Measurements from ENCODE around the gene TENT4B. TPM values are rescaled to one million over a fixed set of nuclear protein-coding genes. Genes with fewer than 3 reads are reported as not detected.
A peak's percentile ranks its signal among the peaks of the same experiment; 100 is the strongest.

The TENT4B gene
- total RNA-seq, 1 donor from 2014 or later: 15.2 TPM

DNA sequence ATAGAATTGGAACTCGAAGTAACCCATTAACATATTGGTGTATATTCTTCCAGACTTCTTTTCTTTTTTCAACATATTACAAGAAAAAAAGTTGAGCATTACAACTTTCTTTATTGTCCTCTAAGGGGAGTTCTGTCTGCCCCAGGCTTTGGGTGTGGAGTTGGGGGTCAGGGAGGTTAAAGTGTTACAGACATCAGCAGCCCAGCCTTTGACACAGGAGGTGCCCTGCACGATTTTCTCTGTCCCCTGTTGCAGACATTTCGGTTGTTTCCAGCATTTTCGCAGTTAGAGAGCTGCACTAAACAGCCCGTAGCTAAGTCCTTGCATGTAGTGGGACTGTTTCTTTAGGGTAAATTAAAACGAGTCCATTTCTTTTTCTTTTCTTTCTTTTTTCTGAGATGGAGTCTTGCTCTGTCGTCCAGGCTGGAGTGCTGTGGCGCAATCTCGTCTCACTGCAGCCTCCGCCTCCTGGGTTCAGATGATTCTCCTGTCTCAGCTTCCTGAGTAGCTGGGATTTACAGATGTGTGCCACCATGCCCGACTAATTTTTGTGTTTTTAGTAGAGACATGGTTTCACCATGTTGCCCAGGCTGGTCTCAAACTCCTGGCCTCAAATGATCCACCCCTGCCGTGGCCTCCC, 99.9 kb downstream of the TENT4B start:
- Histone ChIP-seq H3K27ac (no peak overlapping the region), H4K20me1 (ENCODE audit: low read depth) (no peaks in the 10 kb centered on the region), H3K4me1 (peaks cover 18% of the 10 kb centered on the region), H3K9ac (no peak overlapping the region), H3K4me2 (no peak overlapping the region), H3K36me3 (no peaks in the 10 kb centered on the region), H3K4me3 (no peak overlapping the region), H2AFZ (replicated peaks) (no peak overlapping the region), H3K27me3 (no peaks in the 10 kb centered on the region), H3F3A (ENCODE audit: low read depth) (peaks cover 17% of the 10 kb centered on the region), H3K9me3 (ENCODE audit: low read depth) (no peaks in the 10 kb centered on the region), H3K79me2 (ENCODE audit: low read depth) (no peaks in the 10 kb centered on the region)
- H3K36me3 Mint-ChIP-seq: no peaks in the 10 kb centered on the region
- no peak for DNase-seq (ENCODE audit: low spot score)
- H3K27ac Mint-ChIP-seq: no peak overlapping the region
- peaks cover 7% of the 10 kb centered on the region for H3K27me3 Mint-ChIP-seq (ENCODE audit: insufficient read depth, low read depth)
- no peak overlapping the region for H3K4me3 Mint-ChIP-seq
- peaks cover 14% of the 10 kb centered on the region for H3K4me1 Mint-ChIP-seq
- TF ChIP-seq EZH2phosphoT487 (IDR thresholded peaks at IDR 0.05) (no peak), EZH2 (IDR thresholded peaks at IDR 0.05) (no peak)
- TF ChIP-seq, protein P1, sequence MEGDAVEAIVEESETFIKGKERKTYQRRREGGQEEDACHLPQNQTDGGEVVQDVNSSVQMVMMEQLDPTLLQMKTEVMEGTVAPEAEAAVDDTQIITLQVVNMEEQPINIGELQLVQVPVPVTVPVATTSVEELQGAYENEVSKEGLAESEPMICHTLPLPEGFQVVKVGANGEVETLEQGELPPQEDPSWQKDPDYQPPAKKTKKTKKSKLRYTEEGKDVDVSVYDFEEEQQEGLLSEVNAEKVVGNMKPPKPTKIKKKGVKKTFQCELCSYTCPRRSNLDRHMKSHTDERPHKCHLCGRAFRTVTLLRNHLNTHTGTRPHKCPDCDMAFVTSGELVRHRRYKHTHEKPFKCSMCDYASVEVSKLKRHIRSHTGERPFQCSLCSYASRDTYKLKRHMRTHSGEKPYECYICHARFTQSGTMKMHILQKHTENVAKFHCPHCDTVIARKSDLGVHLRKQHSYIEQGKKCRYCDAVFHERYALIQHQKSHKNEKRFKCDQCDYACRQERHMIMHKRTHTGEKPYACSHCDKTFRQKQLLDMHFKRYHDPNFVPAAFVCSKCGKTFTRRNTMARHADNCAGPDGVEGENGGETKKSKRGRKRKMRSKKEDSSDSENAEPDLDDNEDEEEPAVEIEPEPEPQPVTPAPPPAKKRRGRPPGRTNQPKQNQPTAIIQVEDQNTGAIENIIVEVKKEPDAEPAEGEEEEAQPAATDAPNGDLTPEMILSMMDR (IDR thresholded peaks at IDR 0.05): no peak
- no peaks in the 10 kb centered on the region for H3K9me3 Mint-ChIP-seq

DNA sequence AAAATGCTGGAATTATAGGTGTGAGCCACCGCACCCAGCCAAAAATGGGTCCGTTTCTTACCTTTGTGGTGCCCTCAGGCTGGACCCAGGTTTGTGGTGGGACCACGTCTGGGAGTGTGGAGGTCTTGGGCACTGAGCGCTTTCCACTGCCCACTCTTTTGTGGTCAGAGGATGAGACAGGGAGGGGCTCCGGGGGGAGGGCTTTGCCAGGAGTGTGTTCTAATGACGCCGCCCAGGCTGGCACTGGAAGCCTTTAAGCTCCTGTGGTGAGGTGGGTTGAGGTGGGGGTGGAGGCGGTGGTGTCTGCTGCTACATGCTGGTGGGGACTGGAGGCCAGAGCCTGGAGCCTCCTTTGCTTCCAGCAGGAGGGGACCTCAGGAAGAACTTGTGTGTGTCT, 100.4 kb downstream of the TENT4B start:
- Histone ChIP-seq H3F3A (ENCODE audit: low read depth) (peaks cover 13% of the 10 kb centered on the region), H3K36me3 (no peaks in the 10 kb centered on the region), H3K79me2 (ENCODE audit: low read depth) (no peaks in the 10 kb centered on the region), H4K20me1 (ENCODE audit: low read depth) (peaks cover 1% of the 10 kb centered on the region), H3K4me2 (no peak overlapping the region), H3K4me3 (no peak overlapping the region), H2AFZ (replicated peaks) (no peak overlapping the region), H3K9me3 (ENCODE audit: low read depth) (no peaks in the 10 kb centered on the region), H3K9ac (no peak overlapping the region), H3K27ac (no peak overlapping the region), H3K27me3 (no peaks in the 10 kb centered on the region), H3K4me1 (peaks cover 16% of the 10 kb centered on the region)
- Mint-ChIP-seq H3K36me3 (no peaks in the 10 kb centered on the region), H3K27me3 (ENCODE audit: insufficient read depth, low read depth) (peaks cover 4% of the 10 kb centered on the region), H3K4me1 (peaks cover 10% of the 10 kb centered on the region), H3K9me3 (no peaks in the 10 kb centered on the region), H3K27ac (no peak overlapping the region), H3K4me3 (no peak overlapping the region)
- no peak for DNase-seq (ENCODE audit: low spot score)
- TF ChIP-seq EZH2 (IDR thresholded peaks at IDR 0.05) (no peak), EZH2phosphoT487 (IDR thresholded peaks at IDR 0.05) (no peak)
- TF ChIP-seq, protein P1 (IDR thresholded peaks at IDR 0.05): no peak

DNA sequence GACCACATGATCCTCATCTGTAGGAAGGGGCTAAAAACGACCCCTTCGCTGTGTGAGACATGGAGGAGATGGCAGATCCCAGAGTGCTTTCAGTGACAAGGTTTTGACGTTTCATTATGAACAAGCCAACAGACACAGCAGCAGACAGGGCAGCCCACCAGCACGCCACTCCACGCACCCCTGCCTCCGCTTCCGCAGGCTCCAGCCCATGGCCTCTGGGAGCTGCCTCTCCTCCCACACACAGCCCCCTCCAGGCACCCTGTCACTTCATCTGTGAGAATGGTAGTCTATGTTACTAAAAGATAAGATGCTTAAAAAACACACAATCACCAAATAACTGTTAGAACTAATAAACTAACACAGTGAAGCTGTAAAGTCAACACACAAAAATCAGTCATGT, 101.0 kb downstream of the TENT4B start:
- Histone ChIP-seq H3K4me2 (no peak overlapping the region), H3K27ac (no peak overlapping the region), H3K79me2 (ENCODE audit: low read depth) (no peaks in the 10 kb centered on the region), H3K4me3 (no peak overlapping the region), H3F3A (ENCODE audit: low read depth) (peaks cover 13% of the 10 kb centered on the region), H3K27me3 (no peaks in the 10 kb centered on the region), H3K36me3 (no peaks in the 10 kb centered on the region), H2AFZ (replicated peaks) (no peak overlapping the region), H3K4me1 (peaks cover 15% of the 10 kb centered on the region), H3K9ac (no peak overlapping the region), H4K20me1 (ENCODE audit: low read depth) (peaks cover 7% of the 10 kb centered on the region), H3K9me3 (ENCODE audit: low read depth) (no peaks in the 10 kb centered on the region)
- TF ChIP-seq EZH2 (IDR thresholded peaks at IDR 0.05) (no peak), EZH2phosphoT487 (IDR thresholded peaks at IDR 0.05) (no peak)
- TF ChIP-seq, protein P1 (IDR thresholded peaks at IDR 0.05): no peak
- H3K9me3 Mint-ChIP-seq: no peaks in the 10 kb centered on the region
- no peak for DNase-seq (ENCODE audit: low spot score)
- peaks cover 13% of the 10 kb centered on the region for H3K4me1 Mint-ChIP-seq
- H3K36me3 Mint-ChIP-seq: no peaks in the 10 kb centered on the region
- peak overlapping the region; percentile 85 for H3K27ac Mint-ChIP-seq
- H3K27me3 Mint-ChIP-seq (ENCODE audit: insufficient read depth, low read depth): peaks cover 4% of the 10 kb centered on the region
- no peak overlapping the region for H3K4me3 Mint-ChIP-seq

Data from neural progenitor cell (in vitro differentiated cells).